ENCODE results near the gene WEE1. TPM values are rescaled to one million over a fixed set of nuclear protein-coding genes. Genes with fewer than 3 reads are reported as not detected.
A peak's percentile ranks its signal among the peaks of the same experiment; 100 is the strongest.

WEE1 gene
- total and polyA plus RNA-seq, 2 donors from 2014 or later, result 7.9 to 33.9 TPM

- H3K27me3 ChIP-seq (ENCODE audit: control insufficient read depth, insufficient read depth, low read length), result no peaks in the 10 kb centered on the region
- no peaks in the 10 kb centered on the region for H3K36me3 ChIP-seq (ENCODE audit: control insufficient read depth in 2 of 3, insufficient read depth in 3 of 3, low read length in 3 of 3)
- no peak for FAIRE-seq
- no peak for TF ChIP-seq CTCF (IDR thresholded peaks at IDR 0.05; ENCODE audit: borderline replicate concordance, extremely low read depth, insufficient read depth)
- intact Hi-C loops (cut with DNase I), result no loop called here
- H3K27ac ChIP-seq (ENCODE audit: low read depth in 2 of 2, low read length in 2 of 2), result no peak overlapping the region
- no peak overlapping the region for H3K9ac ChIP-seq (ENCODE audit: low read length in 3 of 3)
- no peaks in the 10 kb centered on the region for H3K9me3 ChIP-seq (ENCODE audit: control insufficient read depth in 2 of 3, insufficient read depth in 1 of 3, low read length in 3 of 3)
- no peak for DNase-seq
- H3K4me3 ChIP-seq (ENCODE audit: low read length in 3 of 3), result no peak overlapping the region
- H3K4me1 ChIP-seq (ENCODE audit: control insufficient read depth in 2 of 3, insufficient read depth in 2 of 3, low read depth in 1 of 3, low read length in 3 of 3), result peaks cover 0 to 12% (median 3%) of the 10 kb centered on the region in 3 donors
Observed at GRCh38 chr11:9562716-9563115, 10.8 kb upstream of the WEE1 start.

- Histone ChIP-seq H3K27me3 (ENCODE audit: control insufficient read depth, insufficient read depth, low read length) (no peaks in the 10 kb centered on the region), H3K36me3 (ENCODE audit: control insufficient read depth in 2 of 3, insufficient read depth in 3 of 3, low read length in 3 of 3) (no peaks in the 10 kb centered on the region), H3K4me1 (ENCODE audit: control insufficient read depth in 2 of 3, insufficient read depth in 2 of 3, low read depth in 1 of 3, low read length in 3 of 3) (peaks cover 2 to 16% (median 3%) of the 10 kb centered on the region in 3 donors), H3K4me3 (ENCODE audit: low read length in 3 of 3) (no peak overlapping the region), H3K27ac (ENCODE audit: low read depth in 2 of 2, low read length in 2 of 2) (no peak overlapping the region), H3K9ac (ENCODE audit: low read length in 3 of 3) (no peak overlapping the region), H3K9me3 (ENCODE audit: control insufficient read depth in 2 of 3, insufficient read depth in 1 of 3, low read length in 3 of 3) (no peaks in the 10 kb centered on the region)
- no peak for TF ChIP-seq CTCF (IDR thresholded peaks at IDR 0.05; ENCODE audit: borderline replicate concordance, extremely low read depth, insufficient read depth)
- DNase-seq (no peak), FAIRE-seq (no peak)
- intact Hi-C loops (cut with DNase I), result no loop called here
Observed at GRCh38 chr11:9563196-9563730, 10.2 kb upstream of the WEE1 start.

GRCh38 chr11:9565822-9566560 is 7.5 kb upstream of the WEE1 start:
- intact Hi-C loops (cut with DNase I), result no loop called here
- no peaks in the 10 kb centered on the region for H3K9me3 ChIP-seq (ENCODE audit: control insufficient read depth in 2 of 3, insufficient read depth in 1 of 3, low read length in 3 of 3)
- H3K36me3 ChIP-seq (ENCODE audit: control insufficient read depth in 2 of 3, insufficient read depth in 3 of 3, low read length in 3 of 3), result no peaks in the 10 kb centered on the region
- peaks cover 7 to 29% (median 14%) of the 10 kb centered on the region in 3 donors for H3K4me1 ChIP-seq (ENCODE audit: control insufficient read depth in 2 of 3, insufficient read depth in 2 of 3, low read depth in 1 of 3, low read length in 3 of 3)
- peak overlapping the region in 1 of 3 donors; percentile 57 for H3K9ac ChIP-seq (ENCODE audit: low read length in 3 of 3)
- no peak overlapping the region for H3K4me3 ChIP-seq (ENCODE audit: low read length in 3 of 3)
- peak overlapping the region; percentile 65 to 81 for H3K27ac ChIP-seq (ENCODE audit: low read depth in 2 of 2, low read length in 2 of 2)
- FAIRE-seq, result no peak
- H3K27me3 ChIP-seq (ENCODE audit: control insufficient read depth, insufficient read depth, low read length), result no peaks in the 10 kb centered on the region
- peak in 1 of 5 donors; percentile 51 for DNase-seq
- no peak for TF ChIP-seq CTCF (IDR thresholded peaks at IDR 0.05; ENCODE audit: borderline replicate concordance, extremely low read depth, insufficient read depth)

Data from kidney (tissue), 14 donors.